Natural killer cell (primary cell): ENCODE data around the gene TBC1D2B. TPM values are rescaled to one million over a fixed set of nuclear protein-coding genes. Genes with fewer than 3 reads are reported as not detected.
A peak's percentile ranks its signal among the peaks of the same experiment; 100 is the strongest.

Experiments
- ATAC-seq, 3 donors: fragments of 150-1000 bp in 2 of 3; fragments of 200-7000 bp in 1 of 3; cut with Tn5 transposase; 1 replicate in 1 of 3; 2 replicates in 2 of 3; pipeline ENCODE4 v1.10.0; 2021; ENCODE audit warnings: mild to moderate bottlenecking in 2 of 3, moderate library complexity in 2 of 3
- DNase-seq, 2 donors: peaks; one replicate each; pipeline versions ENCODE4 v3.0.0 to v3.0.0-alpha.2; 2013 to 2021; ENCODE audit warnings: mixed read lengths in 1 of 2
- H3K27ac ChIP-seq: one replicate; pipeline ENCODE4 v1.5.1; 2013; ENCODE audit warnings: mild to moderate bottlenecking, low read length
- H3K27me3 ChIP-seq: one replicate; pipeline ENCODE4 v1.6.1; 2013; ENCODE audit warnings: low read length; ENCODE audit not compliant: control insufficient read depth, insufficient read depth
- H3K36me3 ChIP-seq: one replicate; pipeline ENCODE4 v1.6.1; 2013; ENCODE audit warnings: low read length; ENCODE audit not compliant: control insufficient read depth, insufficient read depth
- H3K4me1 ChIP-seq: one replicate; pipeline ENCODE4 v1.6.1; 2013; ENCODE audit warnings: low read length; ENCODE audit not compliant: control insufficient read depth, insufficient read depth
- H3K4me3 ChIP-seq: one replicate; pipeline ENCODE4 v1.5.1; 2013; ENCODE audit warnings: low read length
- H3K9me3 ChIP-seq: one replicate; pipeline ENCODE4 v1.6.1; 2013; ENCODE audit warnings: low read length; ENCODE audit not compliant: control insufficient read depth, insufficient read depth
- H3K27ac Mint-ChIP-seq, 2 donors: one replicate each; pipeline ENCODE4 v1.8.0; 2022; ENCODE audit warnings: mild to moderate bottlenecking in 2 of 2, mixed read lengths in 2 of 2, moderate library complexity in 1 of 2
- H3K27me3 Mint-ChIP-seq, 2 donors: one replicate each; pipeline ENCODE4 v1.8.0; 2022; ENCODE audit warnings: low read depth in 2 of 2, mixed read lengths in 2 of 2
- H3K36me3 Mint-ChIP-seq: one replicate; pipeline ENCODE4 v1.8.0; 2022; ENCODE audit warnings: mixed read lengths
- H3K4me1 Mint-ChIP-seq, 2 donors: one replicate each; pipeline ENCODE4 v1.8.0; 2022; ENCODE audit warnings: mixed read lengths in 2 of 2
- H3K4me3 Mint-ChIP-seq: one replicate; pipeline ENCODE4 v1.8.0; 2022; ENCODE audit warnings: mild to moderate bottlenecking, moderate library complexity, mixed read lengths
- H3K9me3 Mint-ChIP-seq, 2 donors: one replicate each; pipeline ENCODE4 v1.8.0; 2022; ENCODE audit warnings: mixed read lengths in 2 of 2
- WGBS: methylation state at CpG from one replicate; pipeline ENCODE4 v1.1.7; 2013; ENCODE audit warnings: missing lambda C conversion rate; ENCODE audit not compliant: insufficient coverage; 5-methylcytosine and 5-hydroxymethylcytosine counted together
- intact Hi-C: fragments of 100-400 bp; cut with micrococcal nuclease; formaldehyde crosslinking; loops from one replicate; pipeline ENCODE4 v1.14.2; 2022
- total RNA-seq, 4 donors: library from RNA; stranded (reverse); fragments of 120-200 nt in 1 of 4; gene quantifications; one replicate each; pipeline versions ENCODE4 v1.2.3 to v1.2.4, GENCODE V29; 2013 to 2022
- TF ChIP-seq, protein P1 (sequence below): fragments of 200-600 bp; IDR thresholded peaks from one replicate; pipeline ENCODE4 v1.8.0; 2022; ENCODE audit warnings: antibody characterized with exemption

The TBC1D2B gene
- total RNA-seq, 3 donors from 2014 or later (not counting 1 experiment from before 2014, with no cell fraction given), result 54.0 to 83.5 (median 56.7) TPM

DNA sequence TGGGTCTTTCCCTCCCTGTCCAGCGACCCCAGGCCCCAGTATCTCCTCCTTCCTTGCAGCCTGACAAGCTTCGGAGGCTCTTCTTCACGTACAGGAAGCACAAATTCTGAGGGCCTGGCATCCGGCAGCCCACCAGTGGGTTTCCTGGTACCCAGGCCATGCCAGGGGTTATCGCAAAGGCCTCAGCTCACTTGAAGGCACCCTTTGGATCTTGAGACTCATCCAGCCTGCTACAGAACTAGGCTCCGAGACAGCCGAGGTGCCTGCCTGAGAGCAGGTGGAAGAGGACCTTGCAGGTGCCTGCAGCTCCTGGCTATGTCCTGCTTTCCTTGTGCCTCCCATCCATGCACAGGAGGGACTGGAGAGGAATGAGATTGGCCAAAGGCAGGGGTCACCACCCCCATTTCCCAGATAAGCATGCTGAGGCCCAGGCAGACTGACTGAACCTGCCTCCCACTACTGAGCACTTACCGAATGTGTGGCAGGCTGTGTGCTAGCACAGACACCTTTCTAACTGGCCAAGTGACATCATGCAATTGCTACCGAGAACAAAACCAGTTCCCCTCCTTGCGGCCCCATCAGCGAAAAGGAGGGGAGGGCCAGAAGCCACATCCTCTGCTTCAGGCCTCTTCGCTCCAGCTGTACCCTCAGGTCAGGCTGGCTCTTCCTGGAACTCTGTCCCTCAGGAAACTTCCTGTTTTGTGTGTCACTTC is 26.1 kb upstream of the TBC1D2B start:
- intact Hi-C loops, result loop anchor here (5.0 kb wide), 1 partner anchor 36 kb away; no protein-coding TSS in a partner anchor
- Histone ChIP-seq H3K4me3 (no peak overlapping the region), H3K4me1 (peaks cover 67% of the 10 kb centered on the region), H3K9me3 (no peaks in the 10 kb centered on the region), H3K36me3 (no peaks in the 10 kb centered on the region), H3K27me3 (no peaks in the 10 kb centered on the region), H3K27ac (peak overlapping the region; percentile 43)
- peak; percentile 76 to 79 (median 77) for ATAC-seq
- Mint-ChIP-seq H3K36me3 (no peaks in the 10 kb centered on the region), H3K27ac (peak overlapping the region; percentile 48 to 69), H3K4me3 (peak overlapping the region; percentile 67), H3K9me3 (no peaks in the 10 kb centered on the region), H3K4me1 (peaks cover 46 to 48% of the 10 kb centered on the region in 2 donors), H3K27me3 (no peaks in the 10 kb centered on the region)
- TF ChIP-seq, protein P1, sequence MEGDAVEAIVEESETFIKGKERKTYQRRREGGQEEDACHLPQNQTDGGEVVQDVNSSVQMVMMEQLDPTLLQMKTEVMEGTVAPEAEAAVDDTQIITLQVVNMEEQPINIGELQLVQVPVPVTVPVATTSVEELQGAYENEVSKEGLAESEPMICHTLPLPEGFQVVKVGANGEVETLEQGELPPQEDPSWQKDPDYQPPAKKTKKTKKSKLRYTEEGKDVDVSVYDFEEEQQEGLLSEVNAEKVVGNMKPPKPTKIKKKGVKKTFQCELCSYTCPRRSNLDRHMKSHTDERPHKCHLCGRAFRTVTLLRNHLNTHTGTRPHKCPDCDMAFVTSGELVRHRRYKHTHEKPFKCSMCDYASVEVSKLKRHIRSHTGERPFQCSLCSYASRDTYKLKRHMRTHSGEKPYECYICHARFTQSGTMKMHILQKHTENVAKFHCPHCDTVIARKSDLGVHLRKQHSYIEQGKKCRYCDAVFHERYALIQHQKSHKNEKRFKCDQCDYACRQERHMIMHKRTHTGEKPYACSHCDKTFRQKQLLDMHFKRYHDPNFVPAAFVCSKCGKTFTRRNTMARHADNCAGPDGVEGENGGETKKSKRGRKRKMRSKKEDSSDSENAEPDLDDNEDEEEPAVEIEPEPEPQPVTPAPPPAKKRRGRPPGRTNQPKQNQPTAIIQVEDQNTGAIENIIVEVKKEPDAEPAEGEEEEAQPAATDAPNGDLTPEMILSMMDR, result no peak
- WGBS, result 50% methylated on average over 12 of the region's 12 CpGs
- peak; percentile 56 to 78 for DNase-seq

DNA sequence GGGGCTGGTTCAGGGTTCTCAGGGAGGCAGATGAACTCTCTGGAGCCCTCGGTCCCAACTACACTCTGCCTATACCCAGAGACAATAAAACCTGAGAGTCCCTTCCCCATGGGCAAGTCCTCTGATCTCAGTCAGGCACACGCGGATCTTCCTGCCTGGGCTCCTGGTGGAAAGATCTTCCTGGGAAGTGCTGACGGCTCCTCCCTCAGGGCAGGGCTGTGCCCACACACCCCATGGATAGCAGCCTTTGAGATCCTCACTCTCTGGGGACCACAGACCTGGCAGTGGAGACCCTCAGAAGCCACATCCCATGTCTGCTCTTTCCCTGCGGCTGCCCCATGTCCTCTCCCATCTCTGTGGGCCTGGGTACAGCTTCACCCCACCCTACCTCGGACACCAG is 25.2 kb upstream of the TBC1D2B start:
- H3K4me1 ChIP-seq, result peaks cover 59% of the 10 kb centered on the region
- ATAC-seq (no peak), DNase-seq (no peak)
- H3K4me3 ChIP-seq, result no peak overlapping the region
- peak overlapping the region; percentile 43 for H3K27ac ChIP-seq
- Mint-ChIP-seq H3K9me3 (no peaks in the 10 kb centered on the region), H3K27me3 (no peaks in the 10 kb centered on the region), H3K27ac (peak overlapping the region in 1 of 2 donors; percentile 69), H3K36me3 (no peaks in the 10 kb centered on the region), H3K4me1 (peaks cover 46 to 48% of the 10 kb centered on the region in 2 donors), H3K4me3 (no peak overlapping the region)
- H3K36me3 ChIP-seq, result no peaks in the 10 kb centered on the region
- TF ChIP-seq, protein P1, result no peak
- no peaks in the 10 kb centered on the region for H3K9me3 ChIP-seq
- intact Hi-C loops, result loop anchor here (5.0 kb wide), 1 partner anchor 35 kb away; no protein-coding TSS in a partner anchor
- H3K27me3 ChIP-seq, result no peaks in the 10 kb centered on the region
- WGBS, result 94% methylated on average over 6 of the region's 6 CpGs

DNA sequence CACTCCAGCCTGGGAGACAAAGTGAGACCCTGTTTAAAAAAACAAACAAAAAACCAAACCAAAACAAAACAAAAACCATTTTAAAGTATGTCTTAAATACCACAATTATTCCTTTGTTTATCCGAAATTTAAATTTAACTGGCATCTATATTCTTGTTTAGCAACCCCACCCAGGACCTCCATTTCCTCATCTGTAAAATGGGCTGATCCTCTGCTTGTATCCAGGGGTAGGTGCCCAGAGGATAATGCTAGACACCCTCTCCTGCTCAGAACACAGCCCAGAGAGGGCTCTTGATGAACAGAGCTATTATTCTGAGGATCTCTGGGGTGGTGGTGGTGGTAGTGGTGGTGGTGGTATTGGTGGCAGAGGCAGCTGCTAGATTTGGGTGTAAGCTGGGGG is 24.7 kb upstream of the TBC1D2B start:
- Mint-ChIP-seq H3K27ac (peak overlapping the region in 1 of 2 donors; percentile 69), H3K36me3 (no peaks in the 10 kb centered on the region), H3K27me3 (no peaks in the 10 kb centered on the region), H3K9me3 (no peaks in the 10 kb centered on the region), H3K4me1 (peaks cover 40 to 48% of the 10 kb centered on the region in 2 donors), H3K4me3 (no peak overlapping the region)
- no peak overlapping the region for H3K27ac ChIP-seq
- intact Hi-C loops, result loop anchor here (5.0 kb wide), 1 partner anchor 35 kb away; no protein-coding TSS in a partner anchor
- DNase-seq (no peak), ATAC-seq (no peak)
- H3K9me3 ChIP-seq, result no peaks in the 10 kb centered on the region
- peaks cover 53% of the 10 kb centered on the region for H3K4me1 ChIP-seq
- H3K4me3 ChIP-seq, result no peak overlapping the region
- TF ChIP-seq, protein P1, result no peak
- H3K36me3 ChIP-seq, result no peaks in the 10 kb centered on the region
- H3K27me3 ChIP-seq, result no peaks in the 10 kb centered on the region
- 94% methylated on average over 1 of the region's 1 CpG for WGBS
